Naive thymus-derived CD8-positive, alpha-beta T cell (primary cell): ENCODE data around the gene SPATA16. TPM values are rescaled to one million over a fixed set of nuclear protein-coding genes. Genes with fewer than 3 reads are reported as not detected.

Experiments used
- ATAC-seq, 2 donors: fragments of 150-1000 bp; cut with Tn5 transposase in 1 of 2; sonication (Bioruptor Pico), chemical (Tn5 transposase) in 1 of 2; 1 replicate in 1 of 2; 2 replicates in 1 of 2; pipeline ENCODE4 v1.10.0; 2021; ENCODE audit warnings: mild to moderate bottlenecking in 2 of 2, moderate library complexity in 2 of 2
- POLR2A ChIA-PET: fragments of 350-600 bp; sonication (Branson Sonifier 250); formaldehyde crosslinking; loops from one replicate; lab custom pipeline; 2021; ENCODE audit warnings: antibody characterized with exemption; lab: Charles Lee
- DNase-seq, 10 donors: peaks; one replicate each; pipeline versions ENCODE4 v3.0.0 to v3.0.0-alpha.2; 2020 to 2022
- H3K27ac Mint-ChIP-seq, 10 donors: one replicate each; pipeline ENCODE4 v1.8.0; 2020 to 2022; ENCODE audit warnings: mild to moderate bottlenecking in 10 of 10, mixed read lengths in 10 of 10, moderate library complexity in 4 of 10, inconsistent platforms in 1 of 10
- H3K27me3 Mint-ChIP-seq, 5 donors: one replicate each; pipeline ENCODE4 v1.8.0; 2021 to 2022; ENCODE audit warnings: mixed read lengths in 5 of 5
- H3K36me3 Mint-ChIP-seq, 3 donors: one replicate each; pipeline ENCODE4 v1.8.0; 2020 to 2022; ENCODE audit warnings: mixed read lengths in 3 of 3, mild to moderate bottlenecking in 2 of 3, inconsistent platforms in 1 of 3
- H3K4me1 Mint-ChIP-seq, 4 donors: one replicate each; pipeline ENCODE4 v1.8.0; 2021 to 2022; ENCODE audit warnings: mixed read lengths in 4 of 4
- H3K4me3 Mint-ChIP-seq, 10 donors: one replicate each; pipeline ENCODE4 v1.8.0; 2020 to 2022; ENCODE audit warnings: mild to moderate bottlenecking in 10 of 10, mixed read lengths in 10 of 10, moderate library complexity in 6 of 10, inconsistent platforms in 1 of 10
- H3K9me3 Mint-ChIP-seq, 9 donors: one replicate each; pipeline ENCODE4 v1.8.0; 2020 to 2022; ENCODE audit warnings: mixed read lengths in 9 of 9, mild to moderate bottlenecking in 3 of 9, inconsistent platforms in 1 of 9, moderate library complexity in 1 of 9
- polyA plus RNA-seq, 3 donors: library from polyadenylated mRNA; unstranded; fragments of 300-500 nt; fragmentation: Illumina TruSeq; gene quantifications; one replicate each; pipeline ENCODE4 v1.2.3, GENCODE V29; 2021
- total RNA-seq, 8 experiments: library from RNA in 2 of 8; stranded (reverse) in 2 of 8; gene quantifications; one replicate each; pipeline ENCODE4 v1.2.3 and lab custom pipeline; 2021 to 2026

SPATA16 gene
- total and polyA plus RNA-seq, 5 experiments from 2014 or later: not detected

DNA sequence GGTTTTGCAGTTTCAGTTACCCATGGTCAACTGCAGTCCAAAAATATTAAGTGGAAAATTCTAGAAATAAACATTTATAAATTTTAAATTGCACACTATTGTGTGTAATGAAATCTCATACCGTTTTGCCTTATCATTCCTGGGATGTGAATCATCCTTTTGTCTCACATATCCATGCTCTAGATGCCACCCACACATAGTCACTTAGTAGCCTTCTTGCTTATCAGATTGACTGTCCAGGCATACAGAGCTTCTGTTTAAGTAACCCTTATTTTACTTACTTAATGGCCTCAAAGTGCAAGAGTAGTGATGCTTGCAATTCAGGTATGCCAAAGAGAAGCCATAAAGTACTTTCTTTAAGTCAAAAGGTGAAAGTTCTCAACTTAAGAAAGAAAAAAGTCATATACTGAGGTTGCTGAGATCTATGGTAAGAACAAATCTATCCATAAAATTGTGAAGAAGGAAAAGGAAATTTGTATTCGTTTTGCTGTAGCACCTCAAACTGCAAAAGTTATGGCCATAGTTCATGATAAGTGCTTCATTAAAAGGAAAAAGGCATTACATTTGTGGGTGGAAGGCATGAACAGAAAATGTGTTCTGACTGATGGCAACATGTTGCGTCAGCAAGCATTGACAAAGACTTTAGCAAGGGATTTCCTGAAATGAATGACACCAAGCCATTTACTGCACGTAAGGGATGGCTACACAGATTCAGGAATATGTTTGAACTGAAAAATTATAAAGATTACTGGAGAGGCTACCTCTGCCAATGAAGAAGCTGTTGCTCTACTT lies 43.8 kb downstream of the SPATA16 start:
- no peak for DNase-seq
- POLR2A ChIA-PET: no interaction called here
- no peaks in the 10 kb centered on the region for H3K36me3 Mint-ChIP-seq
- no peak for ATAC-seq
- H3K27me3 Mint-ChIP-seq: peaks cover 0 to 5% (median 0%) of the 10 kb centered on the region in 5 donors
- H3K4me1 Mint-ChIP-seq: no peaks in the 10 kb centered on the region
- H3K4me3 Mint-ChIP-seq: no peak overlapping the region
- H3K27ac Mint-ChIP-seq: no peak overlapping the region
- peaks cover 0 to 20% (median 2%) of the 10 kb centered on the region in 9 donors for H3K9me3 Mint-ChIP-seq

DNA sequence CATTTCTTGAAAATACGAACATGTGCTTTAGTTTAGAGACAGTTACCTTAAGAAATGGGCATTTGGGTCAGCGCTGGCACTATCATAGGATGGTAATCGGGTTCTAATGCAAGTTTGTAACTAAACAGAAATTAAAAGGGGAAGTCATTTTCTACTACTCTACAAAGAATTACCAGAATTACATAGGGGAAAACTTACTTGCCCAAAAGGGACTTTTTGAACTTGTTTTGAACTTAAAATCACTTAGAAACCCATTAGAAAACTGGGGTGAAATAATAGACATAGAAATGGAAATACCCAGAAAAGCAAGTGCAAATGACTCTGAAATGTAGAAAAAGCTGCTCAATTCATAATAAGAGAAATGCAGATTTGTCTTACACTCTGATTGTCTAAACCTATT lies 44.9 kb downstream of the SPATA16 start:
- H3K27me3 Mint-ChIP-seq: peaks cover 0 to 1% (median 0%) of the 10 kb centered on the region in 5 donors
- H3K27ac Mint-ChIP-seq: no peak overlapping the region
- no peaks in the 10 kb centered on the region for H3K36me3 Mint-ChIP-seq
- ATAC-seq (no peak), DNase-seq (no peak)
- no peaks in the 10 kb centered on the region for H3K4me1 Mint-ChIP-seq
- peaks cover 0 to 10% (median 0%) of the 10 kb centered on the region in 9 donors for H3K9me3 Mint-ChIP-seq
- no peak overlapping the region for H3K4me3 Mint-ChIP-seq
- POLR2A ChIA-PET: no interaction called here

- Mint-ChIP-seq H3K9me3 (peaks cover 0 to 21% (median 0%) of the 10 kb centered on the region in 9 donors), H3K27me3 (peaks cover 0 to 8% (median 2%) of the 10 kb centered on the region in 5 donors), H3K4me1 (no peaks in the 10 kb centered on the region), H3K27ac (no peak overlapping the region), H3K36me3 (peaks cover 0 to 10% (median 0%) of the 10 kb centered on the region in 3 donors), H3K4me3 (no peak overlapping the region)
- POLR2A ChIA-PET: no interaction called here
- ATAC-seq (no peak), DNase-seq (no peak)
Observed at GRCh38 chr3:173092038-173092437, 49.0 kb downstream of the SPATA16 start.

DNA sequence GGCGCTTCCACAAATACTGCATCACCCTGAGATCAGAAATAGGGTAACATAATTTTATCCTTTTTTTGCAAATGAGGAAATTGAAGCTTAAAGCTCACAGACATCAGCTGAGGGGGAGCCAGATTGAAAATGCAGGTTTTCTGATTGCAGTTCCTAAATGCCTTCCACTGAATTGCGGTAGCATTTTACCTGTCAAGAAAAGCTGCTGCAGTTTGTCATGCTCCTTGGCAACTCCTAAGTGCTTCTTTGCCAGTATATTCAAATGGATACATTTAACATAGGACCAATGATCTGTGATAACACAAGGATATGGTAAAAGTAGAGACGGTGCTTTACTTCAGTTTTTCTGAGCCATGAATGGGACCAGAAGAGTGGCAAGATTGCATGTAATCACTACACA lies 50.5 kb downstream of the SPATA16 start:
- H3K27ac Mint-ChIP-seq: no peak overlapping the region
- DNase-seq (no peak), ATAC-seq (no peak)
- H3K27me3 Mint-ChIP-seq: peaks cover 0 to 8% (median 1%) of the 10 kb centered on the region in 5 donors
- H3K4me3 Mint-ChIP-seq: no peak overlapping the region
- H3K36me3 Mint-ChIP-seq: peaks cover 0 to 10% (median 0%) of the 10 kb centered on the region in 3 donors
- POLR2A ChIA-PET: no interaction called here
- H3K9me3 Mint-ChIP-seq: peaks cover 0 to 32% (median 5%) of the 10 kb centered on the region in 9 donors
- no peaks in the 10 kb centered on the region for H3K4me1 Mint-ChIP-seq

GRCh38 chr3:173089283-173089682 lies 51.8 kb downstream of the SPATA16 start:
- ATAC-seq (no peak), DNase-seq (no peak)
- H3K4me1 Mint-ChIP-seq: no peaks in the 10 kb centered on the region
- no peak overlapping the region for H3K27ac Mint-ChIP-seq
- H3K36me3 Mint-ChIP-seq: peaks cover 0 to 10% (median 0%) of the 10 kb centered on the region in 3 donors
- peaks cover 0 to 8% (median 1%) of the 10 kb centered on the region in 5 donors for H3K27me3 Mint-ChIP-seq
- POLR2A ChIA-PET: no interaction called here
- no peak overlapping the region for H3K4me3 Mint-ChIP-seq
- H3K9me3 Mint-ChIP-seq: peaks cover 0 to 42% (median 9%) of the 10 kb centered on the region in 9 donors

DNA sequence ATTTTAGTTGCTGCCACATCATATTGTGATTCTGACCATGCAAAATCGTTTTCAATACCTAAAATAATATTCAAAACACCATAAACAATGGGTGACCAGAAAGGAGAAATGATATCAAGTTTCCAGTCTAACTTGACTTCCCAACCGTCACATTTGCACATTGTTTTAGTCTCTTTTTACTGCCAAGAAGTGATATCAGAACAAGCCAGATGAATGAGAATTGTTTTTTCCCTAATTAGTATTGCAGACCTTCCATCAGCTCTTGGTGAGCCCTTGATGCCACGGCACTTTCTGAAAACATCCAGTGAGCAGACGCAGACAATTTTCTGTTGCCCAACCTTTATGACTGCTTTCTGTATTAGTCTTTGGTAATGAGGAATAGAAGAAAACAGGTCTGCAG lies 62.5 kb downstream of the SPATA16 start:
- no peak overlapping the region for H3K27ac Mint-ChIP-seq
- peaks cover 0 to 15% (median 3%) of the 10 kb centered on the region in 9 donors for H3K9me3 Mint-ChIP-seq
- POLR2A ChIA-PET: no interaction called here
- no peaks in the 10 kb centered on the region for H3K36me3 Mint-ChIP-seq
- H3K27me3 Mint-ChIP-seq: no peaks in the 10 kb centered on the region
- no peak for ATAC-seq
- no peak overlapping the region for H3K4me3 Mint-ChIP-seq
- H3K4me1 Mint-ChIP-seq: no peaks in the 10 kb centered on the region
- no peak for DNase-seq

DNA sequence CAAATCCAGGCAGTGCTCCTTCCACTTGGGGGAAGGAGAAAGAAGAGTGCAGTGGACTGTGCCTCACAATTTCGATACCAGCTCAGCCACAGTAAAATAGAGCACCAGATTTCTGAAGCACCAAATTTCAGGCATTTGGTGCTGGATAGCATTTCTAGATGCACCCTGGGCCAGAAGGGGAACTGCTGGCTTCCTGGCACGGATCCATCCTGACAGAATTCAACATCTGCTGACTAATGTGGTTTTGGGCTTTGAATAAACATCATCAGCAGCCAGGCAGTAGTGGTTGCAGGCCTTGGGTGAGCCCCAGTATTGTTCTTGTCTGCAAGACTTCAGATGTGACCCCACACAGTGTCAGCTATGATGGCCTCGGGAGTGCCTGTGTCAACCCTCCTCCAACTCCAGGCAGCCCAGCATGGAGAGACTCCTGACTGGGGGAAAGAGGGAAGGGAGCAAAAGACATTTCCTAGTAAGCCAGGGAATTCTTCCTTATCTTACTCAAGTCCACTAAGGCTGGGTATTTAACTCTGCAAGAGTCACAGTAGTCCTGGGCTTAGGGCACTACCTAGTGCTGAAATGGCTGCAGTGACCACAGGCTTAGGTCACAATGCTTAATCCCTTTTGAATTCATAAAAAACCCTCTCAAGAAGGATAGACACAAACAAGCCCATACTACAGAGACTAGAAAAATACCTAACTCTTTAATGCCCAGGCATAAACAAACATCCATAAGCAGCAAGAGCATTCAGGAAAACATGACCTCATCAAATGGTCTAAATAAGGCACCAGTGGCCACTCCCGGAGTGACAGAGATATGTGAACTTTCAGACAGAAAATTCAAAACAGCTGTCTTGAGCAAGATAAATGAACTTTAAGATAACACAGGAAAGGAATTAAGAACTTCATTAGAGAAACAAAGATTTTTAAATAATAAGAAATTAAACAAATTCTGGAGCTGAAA lies 74.7 kb downstream of the SPATA16 start:
- POLR2A ChIA-PET: no interaction called here
- Mint-ChIP-seq H3K27me3 (peaks cover 0 to 2% (median 0%) of the 10 kb centered on the region in 5 donors), H3K4me3 (no peak overlapping the region), H3K4me1 (no peaks in the 10 kb centered on the region), H3K27ac (no peak overlapping the region), H3K36me3 (peaks cover 0 to 3% (median 0%) of the 10 kb centered on the region in 3 donors), H3K9me3 (peaks cover 0 to 32% (median 6%) of the 10 kb centered on the region in 9 donors)
- no peak for ATAC-seq
- no peak for DNase-seq

- peaks cover 0 to 25% (median 4%) of the 10 kb centered on the region in 9 donors for H3K9me3 Mint-ChIP-seq
- DNase-seq: no peak
- peaks cover 0 to 3% (median 0%) of the 10 kb centered on the region in 3 donors for H3K36me3 Mint-ChIP-seq
- H3K4me3 Mint-ChIP-seq: no peak overlapping the region
- H3K27me3 Mint-ChIP-seq: peaks cover 0 to 2% (median 0%) of the 10 kb centered on the region in 5 donors
- no peak overlapping the region for H3K27ac Mint-ChIP-seq
- H3K4me1 Mint-ChIP-seq: no peaks in the 10 kb centered on the region
- no peak for ATAC-seq
- POLR2A ChIA-PET: no interaction called here
Observed at GRCh38 chr3:173065543-173065981, 75.5 kb downstream of the SPATA16 start.

DNA sequence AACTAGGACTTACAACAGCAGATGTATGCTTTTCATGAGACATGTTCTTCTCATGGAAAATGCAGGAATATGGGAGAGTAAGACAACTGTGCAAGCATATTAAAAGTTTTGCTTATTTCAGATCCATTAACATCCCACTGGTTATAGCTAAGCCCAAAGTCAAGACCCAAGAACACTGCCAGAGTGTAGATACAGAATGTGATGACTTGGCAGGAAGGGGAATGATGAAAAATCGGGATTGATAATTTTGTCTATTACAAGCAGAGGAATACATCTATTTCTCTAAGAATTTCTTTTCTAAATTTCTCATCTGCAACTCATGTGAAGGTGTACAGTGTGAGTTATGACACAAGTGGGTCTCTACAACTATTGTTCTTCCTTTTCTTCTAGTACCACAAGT lies 76.4 kb downstream of the SPATA16 start:
- Mint-ChIP-seq H3K4me1 (no peaks in the 10 kb centered on the region), H3K9me3 (peaks cover 0 to 25% (median 4%) of the 10 kb centered on the region in 9 donors), H3K27me3 (peaks cover 0 to 2% (median 0%) of the 10 kb centered on the region in 5 donors), H3K27ac (no peak overlapping the region), H3K36me3 (peaks cover 0 to 3% (median 0%) of the 10 kb centered on the region in 3 donors), H3K4me3 (no peak overlapping the region)
- DNase-seq: no peak
- ATAC-seq: no peak
- POLR2A ChIA-PET: no interaction called here

GRCh38 chr3:173058229-173058628 lies 82.8 kb downstream of the SPATA16 start:
- POLR2A ChIA-PET: no interaction called here
- ATAC-seq (no peak), DNase-seq (no peak)
- Mint-ChIP-seq H3K4me3 (no peak overlapping the region), H3K36me3 (no peaks in the 10 kb centered on the region), H3K27ac (no peak overlapping the region), H3K9me3 (peaks cover 0 to 2% (median 0%) of the 10 kb centered on the region in 9 donors), H3K4me1 (no peaks in the 10 kb centered on the region), H3K27me3 (peaks cover 0 to 3% (median 0%) of the 10 kb centered on the region in 5 donors)

DNA sequence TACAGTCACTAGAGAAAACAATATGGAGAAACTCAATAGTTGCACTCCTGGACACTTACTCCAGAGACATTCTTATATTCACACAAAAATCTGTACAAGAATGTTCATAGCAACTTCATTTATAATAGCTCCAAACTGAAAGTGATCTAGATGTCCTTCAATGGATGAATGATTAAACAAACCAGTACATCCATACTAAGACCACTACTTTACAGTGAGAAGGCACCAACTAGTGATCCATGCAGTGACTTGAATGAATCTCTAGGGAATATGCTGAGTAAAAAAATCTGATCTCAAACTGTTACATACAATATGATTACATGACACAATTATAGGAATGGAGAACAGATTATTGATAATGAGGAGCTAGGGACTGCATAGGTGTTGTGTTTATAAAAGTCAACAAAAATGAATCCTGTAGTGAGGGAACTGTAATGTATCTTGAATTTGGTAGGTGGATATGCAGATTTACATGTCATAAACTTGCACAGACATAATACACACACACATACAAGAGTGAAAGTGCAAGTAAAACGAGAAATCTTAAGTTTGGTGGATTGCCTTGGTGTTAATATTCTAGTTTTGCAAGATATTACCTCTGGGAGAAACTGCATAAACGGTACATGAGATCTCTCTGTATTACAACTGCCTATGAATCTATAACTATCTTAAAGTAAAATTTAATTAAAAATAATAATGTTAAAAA lies 85.7 kb downstream of the SPATA16 start:
- POLR2A ChIA-PET: no interaction called here
- Mint-ChIP-seq H3K27ac (no peak overlapping the region), H3K36me3 (no peaks in the 10 kb centered on the region), H3K27me3 (peaks cover 0 to 1% (median 0%) of the 10 kb centered on the region in 5 donors), H3K9me3 (no peaks in the 10 kb centered on the region), H3K4me3 (no peak overlapping the region), H3K4me1 (no peaks in the 10 kb centered on the region)
- ATAC-seq (no peak), DNase-seq (no peak)

DNA sequence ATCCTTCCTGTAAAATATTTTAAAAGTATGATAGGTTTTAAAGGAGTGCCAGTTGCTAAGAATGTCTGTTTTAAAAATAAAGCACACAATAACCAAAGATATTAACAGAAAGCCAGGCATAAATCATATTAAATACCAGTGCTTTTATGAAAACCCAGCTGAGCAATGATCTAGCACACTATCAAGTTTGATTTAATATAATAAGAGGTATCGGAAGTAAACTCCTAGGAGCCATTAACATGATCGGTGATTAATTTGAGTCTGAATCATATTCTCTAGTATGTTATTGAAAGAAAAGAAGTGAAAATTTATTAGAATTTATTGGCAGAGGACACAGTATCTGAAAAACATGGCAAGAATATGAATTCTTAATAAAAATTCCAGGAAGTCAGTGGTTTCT lies 91.7 kb downstream of the SPATA16 start:
- Mint-ChIP-seq H3K27me3 (peaks cover 0 to 1% (median 0%) of the 10 kb centered on the region in 5 donors), H3K4me1 (no peaks in the 10 kb centered on the region), H3K9me3 (no peaks in the 10 kb centered on the region), H3K36me3 (no peaks in the 10 kb centered on the region), H3K27ac (no peak overlapping the region), H3K4me3 (no peak overlapping the region)
- ATAC-seq (no peak), DNase-seq (no peak)
- POLR2A ChIA-PET: no interaction called here
